ENCODE results near the gene DNAAF2. TPM values are rescaled to one million over a fixed set of nuclear protein-coding genes. Genes with fewer than 3 reads are reported as not detected.

The DNAAF2 gene
- total and polyA plus RNA-seq, 2 of the 13 experiments (the other 11 are each of a cell fraction or from before 2014, with no cell fraction given), result 6.1 to 13.6 TPM

DNA sequence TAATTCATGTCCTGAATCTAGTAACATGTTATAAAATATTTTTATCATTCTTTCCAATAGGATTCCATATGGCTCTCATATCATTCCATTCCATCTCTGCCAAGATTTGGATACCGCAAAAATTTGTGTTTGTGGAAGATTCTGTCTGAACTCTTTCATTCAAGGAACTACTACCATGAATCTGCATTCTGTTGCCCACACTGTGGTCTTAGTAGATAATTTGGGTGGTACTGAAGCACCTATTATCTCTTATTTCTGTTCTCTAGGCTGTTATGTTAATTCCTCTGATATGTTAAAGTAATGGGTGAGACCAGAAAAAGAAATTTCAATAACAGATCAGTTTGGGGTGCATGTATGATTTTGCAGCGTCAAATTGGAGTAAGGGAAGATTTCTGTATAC lies 20.8 kb downstream of the DNAAF2 start (continued):
- TF ChIP-seq, protein P1, sequence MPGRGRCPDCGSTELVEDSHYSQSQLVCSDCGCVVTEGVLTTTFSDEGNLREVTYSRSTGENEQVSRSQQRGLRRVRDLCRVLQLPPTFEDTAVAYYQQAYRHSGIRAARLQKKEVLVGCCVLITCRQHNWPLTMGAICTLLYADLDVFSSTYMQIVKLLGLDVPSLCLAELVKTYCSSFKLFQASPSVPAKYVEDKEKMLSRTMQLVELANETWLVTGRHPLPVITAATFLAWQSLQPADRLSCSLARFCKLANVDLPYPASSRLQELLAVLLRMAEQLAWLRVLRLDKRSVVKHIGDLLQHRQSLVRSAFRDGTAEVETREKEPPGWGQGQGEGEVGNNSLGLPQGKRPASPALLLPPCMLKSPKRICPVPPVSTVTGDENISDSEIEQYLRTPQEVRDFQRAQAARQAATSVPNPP (CRISPR knock-in tag; IDR thresholded peaks at IDR 0.05), result no peak
- TF ChIP-seq ATM (IDR thresholded peaks at IDR 0.05; ENCODE audit: borderline replicate concordance), result no peak

DNA sequence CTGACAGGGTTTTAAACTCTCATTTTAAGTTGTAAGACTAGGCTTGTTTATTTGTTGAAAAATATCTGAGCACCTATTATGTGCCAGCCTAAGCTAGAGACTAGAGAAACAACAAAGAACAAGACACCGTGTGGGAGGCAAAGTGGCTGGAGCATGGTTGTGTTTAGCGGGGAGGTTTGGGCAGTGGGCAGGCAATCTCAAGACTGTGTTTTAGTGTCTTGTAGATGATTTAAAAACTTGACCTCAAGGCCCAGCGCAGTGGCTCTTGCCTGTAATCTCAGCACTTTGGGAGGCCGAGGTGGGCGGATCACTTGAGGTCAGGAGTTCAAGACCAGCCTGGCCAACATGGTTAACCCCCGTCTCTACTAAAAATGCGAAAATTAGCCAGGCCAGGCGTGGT lies 22.4 kb downstream of the DNAAF2 start:
- Histone ChIP-seq H3K27ac (ENCODE audit: extremely low read length, insufficient read depth, low read length) (no peak overlapping the region), H4K20me1 (ENCODE audit: insufficient read depth, low read length) (no peaks in the 10 kb centered on the region; the same call in 1 of the 2 replicates), H3K79me2 (ENCODE audit: insufficient read depth, low read length) (peaks cover 2% of the 10 kb centered on the region), H3K36me3 (replicated peaks in 1 of 2; ENCODE audit: control insufficient read depth in 1 of 2, insufficient read depth in 2 of 2, low read length in 2 of 2) (peaks cover 1 to 6% of the 10 kb centered on the region in 2 experiments; a peak in 1 of 5 replicates), H3K4me3 (replicated peaks in 1 of 3; ENCODE audit: insufficient read depth in 1 of 3, low read depth in 2 of 3, low read length in 3 of 3) (no peak overlapping the region), H3K4me2 (ENCODE audit: low read depth, low read length) (no peak overlapping the region), H3K27me3 (ENCODE audit: control insufficient read depth in 1 of 2, insufficient read depth in 2 of 2, low read length in 2 of 2) (no peaks in the 10 kb centered on the region), H3K4me1 (ENCODE audit: insufficient read depth, low read length) (peaks cover 18% of the 10 kb centered on the region), H2AFZ (ENCODE audit: low read length) (no peak overlapping the region), H3K9ac (ENCODE audit: insufficient read depth, low read depth, low read length) (no peak overlapping the region), H3K9me3 (ENCODE audit: low read length) (no peaks in the 10 kb centered on the region)
- in situ Hi-C loops (cut with HindIII; ENCODE audit: extremely low pct_ligation_motif_present, low pct_unique_long_range_greater_than_20kb) (no loop called here), intact Hi-C loops (cut with micrococcal nuclease; ENCODE audit: unreplicated experiment) (no loop called here)
- 97% methylated on average over 8 of the region's 8 CpGs for WGBS (ENCODE audit: low lambda C conversion rate)
- FAIRE-seq (no peak), DNase-seq (ENCODE audit: low spot score) (no peak), ATAC-seq (no peak)
- TF ChIP-seq ZNF83 (CRISPR knock-in tag; IDR thresholded peaks at IDR 0.05; ENCODE audit: borderline replicate concordance) (no peak), MED8 (CRISPR knock-in tag; IDR thresholded peaks at IDR 0.05; ENCODE audit: insufficient replicate concordance) (no peak)
- POLR2A ChIA-PET, result interaction anchor here (2.3 kb wide), 1 partner anchor 8 kb away, joined by 14 read pairs; the partner anchor contains the start of genes MGAT2 and RPL36AL
- CTCF ChIA-PET (ENCODE audit: low intra/inter-chr PET ratio, low total read pairs), result no interaction called here
- no TSS peak for BruUV-seq (replicated peaks)

GRCh38 chr14:49612251-49612650 lies 22.8 kb downstream of the DNAAF2 start:
- ChIA-PET POLR2A (interaction anchor here (2.3 kb wide), 1 partner anchor 9 kb away, joined by 14 read pairs; the partner anchor contains the start of genes MGAT2 and RPL36AL), CTCF (ENCODE audit: low intra/inter-chr PET ratio, low total read pairs) (no interaction called here)
- no peaks in the 10 kb centered on the region; the same call in 1 of the 2 replicates for H4K20me1 ChIP-seq (ENCODE audit: insufficient read depth, low read length)
- 96% methylated on average over 4 of the region's 4 CpGs for WGBS (ENCODE audit: low lambda C conversion rate)
- H3K4me2 ChIP-seq (ENCODE audit: low read depth, low read length), result no peak overlapping the region
- DNase-seq (ENCODE audit: low spot score), result no peak
- H3K4me1 ChIP-seq (ENCODE audit: insufficient read depth, low read length), result peaks cover 13% of the 10 kb centered on the region
- BruUV-seq (replicated peaks), result no TSS peak
- H3K79me2 ChIP-seq (ENCODE audit: insufficient read depth, low read length), result no peaks in the 10 kb centered on the region
- intact Hi-C loops (cut with micrococcal nuclease; ENCODE audit: unreplicated experiment) (no loop called here), in situ Hi-C loops (cut with HindIII; ENCODE audit: extremely low pct_ligation_motif_present, low pct_unique_long_range_greater_than_20kb) (no loop called here)
- no peak overlapping the region for H3K27ac ChIP-seq (ENCODE audit: extremely low read length, insufficient read depth, low read length)
- no peaks in the 10 kb centered on the region for H3K9me3 ChIP-seq (ENCODE audit: low read length)
- no peak for ATAC-seq
- FAIRE-seq, result no peak
- no peak overlapping the region for H2AFZ ChIP-seq (ENCODE audit: low read length)
- no peaks in the 10 kb centered on the region for H3K27me3 ChIP-seq (ENCODE audit: control insufficient read depth in 1 of 2, insufficient read depth in 2 of 2, low read length in 2 of 2)
- H3K9ac ChIP-seq (ENCODE audit: insufficient read depth, low read depth, low read length), result no peak overlapping the region
- peaks cover 1 to 10% of the 10 kb centered on the region in 2 experiments; a peak in 1 of 5 replicates for H3K36me3 ChIP-seq (replicated peaks in 1 of 2; ENCODE audit: control insufficient read depth in 1 of 2, insufficient read depth in 2 of 2, low read length in 2 of 2)
- no peak overlapping the region for H3K4me3 ChIP-seq (replicated peaks in 1 of 3; ENCODE audit: insufficient read depth in 1 of 3, low read depth in 2 of 3, low read length in 3 of 3)
- TF ChIP-seq CBX5 (CRISPR knock-in tag; IDR thresholded peaks at IDR 0.05; ENCODE audit: borderline replicate concordance) (no peak), ZNF839 (CRISPR knock-in tag; IDR thresholded peaks at IDR 0.05; ENCODE audit: borderline replicate concordance) (no peak), FOXA3 (CRISPR knock-in tag; IDR thresholded peaks at IDR 0.05) (no peak), CAMTA2 (CRISPR knock-in tag; IDR thresholded peaks at IDR 0.05; ENCODE audit: borderline replicate concordance) (no peak), POLR2A (IDR thresholded peaks at IDR 0.05; ENCODE audit: insufficient read depth in 1 of 2, low read depth in 2 of 2, low read length in 2 of 2) (no peak), TBL1XR1 (IDR thresholded peaks at IDR 0.05; ENCODE audit: borderline replicate concordance, low read length, partially characterized antibody) (no peak), HBP1 (CRISPR knock-in tag; IDR thresholded peaks at IDR 0.05; ENCODE audit: low read depth) (no peak), SRSF4 (IDR thresholded peaks at IDR 0.05; ENCODE audit: low read depth, low read length, poor library complexity, severe bottlenecking) (no peak), ZFAT (CRISPR knock-in tag; conservative IDR thresholded peaks at IDR 0.05) (no peak), ZNF761 (CRISPR knock-in tag; conservative IDR thresholded peaks at IDR 0.05) (no peak), KLF11 (CRISPR knock-in tag; IDR thresholded peaks at IDR 0.05) (no peak)
